Omental fat pad (tissue), 4 donors: ENCODE measurements around the gene PDE11A. TPM values are rescaled to one million over a fixed set of nuclear protein-coding genes. Genes with fewer than 3 reads are reported as not detected.

ENCODE experiments used
- ATAC-seq: fragments of 150-250 bp; one replicate; pipeline ENCODE4 v1.9.1; 2016; ENCODE audit warnings: mild to moderate bottlenecking, moderate library complexity; ENCODE audit not compliant: low FRiP score
- DNase-seq: peaks from one replicate; pipeline ENCODE4 v3.0.0-alpha.2; 2019; ENCODE audit warnings: low spot score
- total RNA-seq, 4 donors: library from RNA; depleted of rRNA; stranded (reverse); fragments of >200 nt; gene quantifications; one replicate each; pipeline ENCODE4 v1.1.0, GENCODE V29; 2016
- TF ChIP-seq, protein P1 (sequence below), 3 donors: fragments of 450-650 bp; IDR thresholded peaks; one replicate each; pipeline ENCODE4 v1.5.1; 2016 to 2017; ENCODE audit warnings: antibody characterized with exemption in 3 of 3, mild to moderate bottlenecking in 3 of 3, moderate library complexity in 2 of 3

PDE11A gene
- total RNA-seq, 4 donors from 2014 or later = 0.16 to 0.65 TPM; not detected in 2

DNA sequence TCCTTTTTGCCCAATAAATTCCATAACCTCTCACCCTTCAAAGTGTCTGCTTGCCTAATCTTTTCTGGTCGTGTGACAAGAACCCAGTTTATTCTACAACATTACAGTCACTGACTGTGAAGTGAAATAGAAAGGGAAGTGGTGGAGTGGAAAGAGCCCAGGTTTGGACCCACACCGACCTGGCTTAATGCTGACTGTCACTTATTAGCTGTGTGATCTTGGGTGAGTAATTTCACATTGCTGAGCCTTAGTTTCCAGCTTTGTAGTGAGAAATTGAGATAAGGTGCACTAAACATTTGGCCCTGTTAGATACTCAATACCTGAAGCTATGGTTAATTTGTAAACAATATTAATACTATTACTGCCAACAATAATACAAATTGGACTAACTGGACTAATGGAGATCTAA lies 388.9 kb downstream of the PDE11A start:
- TF ChIP-seq, protein P1, sequence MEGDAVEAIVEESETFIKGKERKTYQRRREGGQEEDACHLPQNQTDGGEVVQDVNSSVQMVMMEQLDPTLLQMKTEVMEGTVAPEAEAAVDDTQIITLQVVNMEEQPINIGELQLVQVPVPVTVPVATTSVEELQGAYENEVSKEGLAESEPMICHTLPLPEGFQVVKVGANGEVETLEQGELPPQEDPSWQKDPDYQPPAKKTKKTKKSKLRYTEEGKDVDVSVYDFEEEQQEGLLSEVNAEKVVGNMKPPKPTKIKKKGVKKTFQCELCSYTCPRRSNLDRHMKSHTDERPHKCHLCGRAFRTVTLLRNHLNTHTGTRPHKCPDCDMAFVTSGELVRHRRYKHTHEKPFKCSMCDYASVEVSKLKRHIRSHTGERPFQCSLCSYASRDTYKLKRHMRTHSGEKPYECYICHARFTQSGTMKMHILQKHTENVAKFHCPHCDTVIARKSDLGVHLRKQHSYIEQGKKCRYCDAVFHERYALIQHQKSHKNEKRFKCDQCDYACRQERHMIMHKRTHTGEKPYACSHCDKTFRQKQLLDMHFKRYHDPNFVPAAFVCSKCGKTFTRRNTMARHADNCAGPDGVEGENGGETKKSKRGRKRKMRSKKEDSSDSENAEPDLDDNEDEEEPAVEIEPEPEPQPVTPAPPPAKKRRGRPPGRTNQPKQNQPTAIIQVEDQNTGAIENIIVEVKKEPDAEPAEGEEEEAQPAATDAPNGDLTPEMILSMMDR (IDR thresholded peaks at IDR 0.05) = no peak

DNA sequence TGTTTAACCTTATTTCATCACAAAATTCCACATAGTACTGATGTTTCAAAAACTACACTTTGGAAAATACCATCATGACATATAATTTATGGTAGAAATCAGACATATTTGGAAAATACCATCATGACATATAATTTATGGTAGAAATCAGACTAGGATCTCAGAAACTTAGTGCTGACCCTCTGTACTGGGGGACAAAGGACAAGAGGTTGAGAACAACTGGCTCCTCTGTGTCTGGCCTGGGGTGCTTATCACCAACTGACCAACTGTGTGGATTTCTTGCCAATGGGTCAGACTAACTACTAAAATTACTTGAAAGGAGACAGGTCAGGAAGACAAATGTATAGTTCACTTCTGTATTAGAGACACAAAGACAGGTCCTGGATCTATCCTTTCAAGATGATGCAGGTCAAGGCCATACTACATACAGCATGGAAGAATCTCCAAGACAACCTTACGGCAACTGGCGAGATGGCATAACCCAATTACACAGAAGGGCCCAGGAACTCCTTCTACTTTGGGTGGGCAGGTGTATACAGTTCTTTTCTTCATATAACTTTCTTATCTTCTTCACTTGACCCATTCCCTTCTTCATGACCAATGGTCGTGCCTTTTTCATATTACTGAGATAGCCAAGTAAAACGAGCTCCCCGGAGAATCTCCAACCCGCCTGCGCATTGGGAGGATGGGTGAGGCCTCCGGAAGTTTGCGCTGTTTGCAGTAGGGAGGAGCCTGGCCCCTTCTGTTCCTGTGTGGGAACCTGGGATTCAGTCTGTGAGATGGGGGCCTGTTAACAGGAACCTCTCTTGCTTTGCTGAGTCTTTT lies 389.5 kb downstream of the PDE11A start:
- DNase-seq = no peak
- TF ChIP-seq, protein P1 (IDR thresholded peaks at IDR 0.05) = no peak
- ATAC-seq = no peak

More for the DNA sequence above, 388.9 kb downstream of the PDE11A start:
- no peak for DNase-seq
- no peak for ATAC-seq

DNA sequence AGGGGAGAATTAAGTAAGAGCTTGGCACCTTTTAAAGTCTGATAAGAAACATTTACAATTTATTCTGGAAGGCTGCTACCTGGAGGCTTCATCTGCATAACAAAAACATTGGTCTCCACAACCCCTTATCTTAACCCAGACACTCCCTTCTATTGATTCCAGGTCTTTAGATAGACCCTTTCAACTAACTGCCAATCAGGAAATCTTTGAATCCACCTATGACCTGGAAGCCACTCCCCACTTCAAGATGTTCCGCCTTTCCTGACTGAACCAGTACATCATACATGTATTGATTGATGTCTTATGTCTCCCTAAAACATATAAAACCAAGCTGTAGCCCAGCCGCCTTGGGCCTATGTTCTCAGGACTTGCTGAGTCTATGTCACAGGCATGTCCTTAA lies 390.6 kb downstream of the PDE11A start:
- no peak for ATAC-seq
- DNase-seq = no peak
- TF ChIP-seq, protein P1 (IDR thresholded peaks at IDR 0.05) = no peak

DNA sequence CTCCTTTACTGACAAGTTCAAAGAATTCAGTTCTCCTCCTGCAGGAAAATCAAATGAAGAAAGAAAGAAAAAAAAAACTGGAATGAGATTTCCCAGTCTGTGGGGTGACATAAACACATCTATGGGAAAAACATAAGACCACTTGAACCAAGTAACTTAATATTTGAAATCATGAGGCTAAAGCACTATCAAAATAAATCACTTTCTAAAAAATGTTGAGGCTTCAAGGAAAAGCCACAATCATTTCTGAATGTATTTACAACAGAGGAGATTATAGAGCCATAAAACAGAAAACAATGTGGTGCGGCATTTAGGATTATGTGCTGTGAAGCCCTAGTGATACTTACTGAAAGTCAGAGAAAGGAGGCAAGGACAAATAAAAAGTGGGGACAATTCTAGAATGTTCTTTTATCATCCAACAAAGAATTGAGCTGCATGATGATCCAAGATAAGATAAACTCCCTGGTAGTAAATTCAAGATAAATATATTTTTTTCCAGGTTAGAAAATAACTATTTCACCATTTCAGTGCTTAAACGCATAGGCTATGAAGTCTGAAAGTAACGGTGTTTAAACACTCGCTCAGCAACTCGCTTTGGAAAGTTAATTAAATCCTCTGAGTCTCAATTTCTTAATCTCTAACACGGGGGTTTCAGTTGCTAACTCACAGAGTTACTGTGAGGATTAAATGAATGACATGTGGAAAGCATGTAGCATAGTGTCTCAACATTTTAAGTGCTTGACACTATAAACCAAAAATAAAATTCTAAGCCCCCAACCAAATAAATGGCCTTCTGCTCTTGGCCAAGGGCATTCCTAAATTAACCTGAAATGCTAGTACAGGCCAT lies 391.5 kb downstream of the PDE11A start:
- ATAC-seq (no peak), DNase-seq (no peak)
- TF ChIP-seq, protein P1 (IDR thresholded peaks at IDR 0.05) = no peak

DNA sequence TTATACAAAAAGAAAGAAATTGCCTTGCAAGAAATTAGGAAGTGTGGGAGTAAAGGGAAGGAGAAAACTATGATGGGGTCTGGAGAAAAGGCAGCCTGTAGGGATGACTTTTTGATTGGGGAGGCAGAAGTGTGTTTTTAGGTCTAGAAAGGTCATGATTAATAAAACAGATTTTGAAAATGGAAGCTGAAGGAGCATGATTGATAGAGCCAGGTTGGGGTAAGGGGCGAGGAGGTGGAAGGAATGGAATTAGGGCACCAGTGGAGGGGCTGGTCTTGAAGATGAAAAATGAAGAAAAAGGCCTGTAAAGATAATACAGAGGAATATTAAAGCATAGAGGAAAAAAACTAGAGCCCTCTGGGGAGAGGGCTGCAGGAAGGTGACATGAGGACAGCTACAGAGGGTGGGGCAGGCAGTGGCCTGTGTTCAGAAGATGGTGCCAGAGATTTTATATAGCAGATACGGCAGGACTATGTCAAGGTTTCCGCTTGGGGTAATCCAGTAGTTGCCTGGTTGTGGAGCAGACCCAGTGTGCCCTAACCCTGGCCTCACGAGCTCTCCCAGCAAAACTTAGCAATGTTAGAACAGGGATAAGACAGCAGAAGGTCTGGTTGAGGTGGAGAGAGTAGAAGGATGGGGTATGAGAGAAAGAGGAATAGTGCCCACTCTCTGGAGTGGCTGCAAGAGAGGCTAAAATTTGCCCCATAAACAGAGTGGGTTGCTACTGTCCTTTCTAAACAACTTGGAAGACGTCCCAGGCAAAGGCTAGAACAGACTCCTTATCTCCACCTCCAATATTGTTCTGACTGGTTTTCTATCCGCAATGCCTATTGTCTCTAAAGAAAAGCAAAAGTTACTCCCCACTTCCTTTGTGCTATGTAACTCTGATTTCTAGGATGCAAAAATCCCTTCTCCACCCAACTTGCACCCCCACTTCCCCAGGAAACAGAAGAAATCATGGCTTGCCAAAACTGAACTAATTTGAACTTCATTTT lies 392.7 kb downstream of the PDE11A start:
- ATAC-seq (no peak), DNase-seq (no peak)
- TF ChIP-seq, protein P1 (IDR thresholded peaks at IDR 0.05) = no peak

DNA sequence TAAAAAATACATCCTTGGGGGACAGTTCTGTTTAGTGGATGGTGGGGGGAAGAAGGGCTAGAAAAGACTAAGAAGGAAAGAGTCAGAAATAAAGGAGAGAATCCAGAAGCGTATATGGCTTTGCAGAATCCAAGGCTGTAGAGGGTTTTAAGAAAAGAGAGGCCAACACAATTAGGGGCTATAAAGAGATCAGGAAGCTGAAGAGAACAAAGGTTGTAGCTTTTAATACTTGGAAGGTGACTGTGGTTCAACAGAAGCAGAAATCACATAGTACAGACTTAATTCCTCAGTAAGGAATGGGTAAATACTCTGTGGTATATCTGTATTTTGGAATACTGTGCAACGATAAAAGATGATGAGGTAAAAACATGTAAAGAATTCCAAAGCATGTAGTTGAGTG lies 393.6 kb downstream of the PDE11A start:
- DNase-seq = no peak
- ATAC-seq = no peak
- TF ChIP-seq, protein P1 (IDR thresholded peaks at IDR 0.05) = no peak
